GM12801 (cell line): ENCODE results near the gene DMD.

Experiments
- TF ChIP-seq, protein P1 (sequence below): IDR thresholded peaks from one replicate; pipeline ENCODE4 v1.5.1; 2011; ENCODE audit warnings: control low read depth; ENCODE audit not compliant: insufficient read length; ENCODE audit errors: extremely low read depth

The DMD gene

GRCh38 chrX:32183066-32183465 lies 1028.3 kb downstream of the DMD start:
- TF ChIP-seq, protein P1, sequence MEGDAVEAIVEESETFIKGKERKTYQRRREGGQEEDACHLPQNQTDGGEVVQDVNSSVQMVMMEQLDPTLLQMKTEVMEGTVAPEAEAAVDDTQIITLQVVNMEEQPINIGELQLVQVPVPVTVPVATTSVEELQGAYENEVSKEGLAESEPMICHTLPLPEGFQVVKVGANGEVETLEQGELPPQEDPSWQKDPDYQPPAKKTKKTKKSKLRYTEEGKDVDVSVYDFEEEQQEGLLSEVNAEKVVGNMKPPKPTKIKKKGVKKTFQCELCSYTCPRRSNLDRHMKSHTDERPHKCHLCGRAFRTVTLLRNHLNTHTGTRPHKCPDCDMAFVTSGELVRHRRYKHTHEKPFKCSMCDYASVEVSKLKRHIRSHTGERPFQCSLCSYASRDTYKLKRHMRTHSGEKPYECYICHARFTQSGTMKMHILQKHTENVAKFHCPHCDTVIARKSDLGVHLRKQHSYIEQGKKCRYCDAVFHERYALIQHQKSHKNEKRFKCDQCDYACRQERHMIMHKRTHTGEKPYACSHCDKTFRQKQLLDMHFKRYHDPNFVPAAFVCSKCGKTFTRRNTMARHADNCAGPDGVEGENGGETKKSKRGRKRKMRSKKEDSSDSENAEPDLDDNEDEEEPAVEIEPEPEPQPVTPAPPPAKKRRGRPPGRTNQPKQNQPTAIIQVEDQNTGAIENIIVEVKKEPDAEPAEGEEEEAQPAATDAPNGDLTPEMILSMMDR, result no peak

- TF ChIP-seq, protein P1, result no peak
Observed at GRCh38 chrX:32176510-32176909, 1034.8 kb downstream of the DMD start.

DNA sequence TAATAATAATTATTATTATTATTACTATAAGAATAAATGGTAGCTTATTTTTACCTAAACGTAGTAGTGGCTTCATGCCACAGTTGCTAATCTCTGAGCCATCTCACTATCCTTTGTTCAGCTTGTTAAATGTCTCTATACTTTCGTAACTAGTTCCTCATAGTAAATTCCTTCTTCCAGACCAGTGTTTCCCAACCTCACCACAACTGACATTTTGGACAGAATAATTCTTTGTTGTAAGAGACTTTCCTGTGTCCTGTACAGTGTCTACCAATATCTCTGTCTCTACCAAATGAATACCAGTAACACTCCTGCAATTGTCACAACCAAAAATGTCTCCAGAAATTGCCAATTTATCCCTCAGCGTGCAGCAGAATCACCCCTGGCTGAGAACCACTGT lies 1040.9 kb downstream of the DMD start:
- TF ChIP-seq, protein P1, result no peak

DNA sequence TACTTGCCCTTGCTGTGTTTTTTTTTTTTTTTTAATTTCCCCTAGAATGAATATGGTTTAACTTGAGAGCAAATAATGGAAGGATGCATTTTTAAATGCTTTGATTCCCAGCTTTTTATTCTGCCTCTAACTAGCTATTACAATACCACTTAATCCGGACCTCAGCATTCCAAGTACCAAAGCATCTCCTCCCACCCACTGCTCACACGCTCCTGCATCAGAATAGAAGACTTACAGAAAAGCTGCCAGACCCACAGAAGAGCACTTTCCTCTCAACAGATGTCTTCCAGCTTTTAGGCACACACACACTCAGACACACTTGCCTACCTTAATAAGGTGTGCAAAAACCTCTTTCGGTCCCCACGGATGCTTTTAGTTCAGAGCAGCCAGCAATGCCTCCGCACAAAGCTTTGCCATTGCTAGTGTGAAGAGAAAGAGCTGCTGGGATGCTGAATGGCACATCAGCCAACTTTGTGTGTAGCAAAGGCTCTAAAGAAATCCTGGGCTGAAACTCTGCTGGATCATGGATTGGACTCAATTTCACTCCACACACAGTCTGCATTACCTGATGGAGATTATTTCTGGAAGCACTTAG lies 1056.2 kb downstream of the DMD start:
- TF ChIP-seq, protein P1, result no peak

- TF ChIP-seq, protein P1, result no peak
Observed at GRCh38 chrX:32153585-32153984, 1057.8 kb downstream of the DMD start.

DNA sequence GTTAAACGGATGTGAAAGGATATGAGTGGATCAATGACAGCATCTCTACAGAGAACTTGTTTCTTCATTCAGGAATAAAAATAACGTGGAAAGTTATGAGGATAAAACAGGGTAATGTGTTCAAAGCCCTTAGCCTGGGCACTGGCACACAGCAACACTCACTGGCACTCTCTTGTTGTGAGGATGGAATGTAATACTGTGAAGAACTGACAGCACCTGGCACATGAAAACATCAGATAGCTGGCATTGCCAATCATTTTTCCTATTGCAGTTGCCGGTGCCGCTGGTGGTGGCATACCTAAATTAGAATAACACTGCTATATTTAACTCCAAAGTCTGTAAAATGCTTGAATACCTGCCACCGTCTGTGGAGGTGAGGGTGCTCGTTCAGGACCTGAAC lies 1061.2 kb downstream of the DMD start:
- TF ChIP-seq, protein P1, result no peak

GRCh38 chrX:32141841-32142240 lies 1069.5 kb downstream of the DMD start:
- TF ChIP-seq, protein P1, result no peak
